Calu3 (cell line): Measurements from ENCODE around the gene KRT5. TPM values are rescaled to one million over a fixed set of nuclear protein-coding genes. Genes with fewer than 3 reads are reported as not detected.

Source experiments
- BruUV-seq: library from RNA; stranded (reverse); fragments of 400-500 nt; replicated peaks from 2 replicates; lab custom pipeline; 2021; lab: Mats Ljungman, UMichigan
- CTCF ChIA-PET: fragments of 300-600 bp; sonication (Branson Sonifier 250); formaldehyde crosslinking; loops from one replicate; lab custom pipeline; 2022; ENCODE audit warnings: antibody characterized with exemption; lab: Charles Lee
- DNase-seq: peaks from one replicate; pipeline ENCODE4 v3.0.0; 2022
- H3K27ac Mint-ChIP-seq: one replicate; pipeline ENCODE4 v1.8.0; 2022; ENCODE audit warnings: mixed read lengths; ENCODE audit not compliant: unreplicated experiment
- H3K27me3 Mint-ChIP-seq: one replicate; pipeline ENCODE4 v1.8.0; 2022; ENCODE audit warnings: mixed read lengths; ENCODE audit not compliant: unreplicated experiment
- H3K36me3 Mint-ChIP-seq: one replicate; pipeline ENCODE4 v1.8.0; 2022; ENCODE audit warnings: mild to moderate bottlenecking, moderate library complexity, mixed read lengths; ENCODE audit not compliant: insufficient read depth, unreplicated experiment
- H3K4me1 Mint-ChIP-seq: one replicate; pipeline ENCODE4 v1.8.0; 2022; ENCODE audit warnings: mild to moderate bottlenecking, low read depth, mixed read lengths; ENCODE audit not compliant: unreplicated experiment
- H3K4me3 Mint-ChIP-seq: one replicate; pipeline ENCODE4 v1.8.0; 2022; ENCODE audit warnings: mild to moderate bottlenecking, low read depth, moderate library complexity, mixed read lengths; ENCODE audit not compliant: unreplicated experiment
- H3K9me3 Mint-ChIP-seq: one replicate; pipeline ENCODE4 v1.8.0; 2022; ENCODE audit warnings: low read depth, mixed read lengths; ENCODE audit not compliant: unreplicated experiment
- CTCF ChIP-seq: fragments of 200-600 bp; IDR thresholded peaks from one replicate; pipeline ENCODE4 v1.8.0; 2022; ENCODE audit warnings: antibody characterized with exemption; ENCODE audit not compliant: unreplicated experiment
- intact Hi-C: fragments of 100-400 bp; cut with micrococcal nuclease; formaldehyde crosslinking; loops from one replicate; pipeline ENCODE4 v1.10.0; 2022; ENCODE audit not compliant: unreplicated experiment
- total RNA-seq: library from RNA; stranded (reverse); gene quantifications from 2 replicates; pipeline ENCODE4 v1.2.3, GENCODE V29; 2022

KRT5 gene
- total RNA-seq, 1 experiment from 2014 or later, result 1.3 TPM

- Mint-ChIP-seq H3K4me3 (no peak overlapping the region), H3K36me3 (no peaks in the 10 kb centered on the region), H3K27me3 (peaks cover 38% of the 10 kb centered on the region), H3K4me1 (peaks cover 9% of the 10 kb centered on the region), H3K27ac (no peak overlapping the region), H3K9me3 (no peaks in the 10 kb centered on the region)
- DNase-seq, result no peak
- no peak for TF ChIP-seq CTCF
- CTCF ChIA-PET, result no interaction called here
- BruUV-seq, result no TSS peak
- intact Hi-C loops, result no loop called here
Observed at GRCh38 chr12:52499806-52500560, 20.2 kb downstream of the KRT5 start.

GRCh38 chr12:52498946-52499345 lies 21.2 kb downstream of the KRT5 start:
- no TSS peak for BruUV-seq
- H3K27me3 Mint-ChIP-seq, result peaks cover 48% of the 10 kb centered on the region
- no peaks in the 10 kb centered on the region for H3K9me3 Mint-ChIP-seq
- CTCF ChIA-PET, result no interaction called here
- no peak overlapping the region for H3K27ac Mint-ChIP-seq
- peaks cover 9% of the 10 kb centered on the region for H3K4me1 Mint-ChIP-seq
- DNase-seq, result no peak
- H3K36me3 Mint-ChIP-seq, result no peaks in the 10 kb centered on the region
- no peak for TF ChIP-seq CTCF
- intact Hi-C loops, result no loop called here
- no peak overlapping the region for H3K4me3 Mint-ChIP-seq

GRCh38 chr12:52497975-52498374 lies 22.2 kb downstream of the KRT5 start:
- H3K27ac Mint-ChIP-seq, result no peak overlapping the region
- H3K36me3 Mint-ChIP-seq, result no peaks in the 10 kb centered on the region
- CTCF ChIA-PET, result no interaction called here
- no peak for TF ChIP-seq CTCF
- H3K4me1 Mint-ChIP-seq, result peaks cover 9% of the 10 kb centered on the region
- intact Hi-C loops, result no loop called here
- peaks cover 58% of the 10 kb centered on the region for H3K27me3 Mint-ChIP-seq
- H3K9me3 Mint-ChIP-seq, result no peaks in the 10 kb centered on the region
- no peak overlapping the region for H3K4me3 Mint-ChIP-seq
- DNase-seq, result no peak
- no TSS peak for BruUV-seq

GRCh38 chr12:52496590-52497071 lies 23.6 kb downstream of the KRT5 start:
- H3K4me1 Mint-ChIP-seq, result peaks cover 9% of the 10 kb centered on the region
- H3K36me3 Mint-ChIP-seq, result no peaks in the 10 kb centered on the region
- no peak overlapping the region for H3K4me3 Mint-ChIP-seq
- no TSS peak for BruUV-seq
- no peak overlapping the region for H3K27ac Mint-ChIP-seq
- no peaks in the 10 kb centered on the region for H3K9me3 Mint-ChIP-seq
- peaks cover 71% of the 10 kb centered on the region for H3K27me3 Mint-ChIP-seq
- TF ChIP-seq CTCF, result no peak
- DNase-seq, result no peak
- intact Hi-C loops, result no loop called here
- CTCF ChIA-PET, result no interaction called here
